Right lobe of liver (tissue), 6 donors: ENCODE measurements around the gene WFDC2. TPM values are rescaled to one million over a fixed set of nuclear protein-coding genes. Genes with fewer than 3 reads are reported as not detected.

Experiments
- ATAC-seq, 4 donors: fragments of 200-7000 bp; cut with Tn5 transposase; one replicate each; pipeline ENCODE4 v1.9.1; 2020; ENCODE audit warnings: mild to moderate bottlenecking in 4 of 4, moderate library complexity in 4 of 4
- DNase-seq, 3 donors: peaks; one replicate each; pipeline ENCODE4 v3.0.0-alpha.2; 2020
- H3K27ac ChIP-seq, 3 donors: fragments of 200-600 bp; one replicate each; pipeline ENCODE4 v1.8.0; 2022
- H3K27me3 ChIP-seq, 2 donors: fragments of 200-600 bp; one replicate each; pipeline ENCODE4 v1.8.0; 2022
- H3K36me3 ChIP-seq, 4 donors: fragments of 200-600 bp; sonication (generic) in 1 of 4; one replicate each; pipeline versions ENCODE4 v1.5.1 to v1.8.0; 2017 to 2022; ENCODE audit warnings: control low read depth in 1 of 4
- H3K4me1 ChIP-seq, 4 donors: fragments of 200-600 bp; sonication (generic) in 1 of 4; one replicate each; pipeline versions ENCODE4 v1.5.1 to v1.8.0; 2017 to 2022; ENCODE audit warnings: control low read depth in 1 of 4
- H3K4me3 ChIP-seq, 3 donors: fragments of 200-600 bp; one replicate each; pipeline ENCODE4 v1.8.0; 2022
- H3K9me3 ChIP-seq, 4 donors: fragments of 200-600 bp; sonication (generic) in 1 of 4; one replicate each; pipeline versions ENCODE4 v1.5.1 to v1.8.0; 2017 to 2022; ENCODE audit warnings: control low read depth in 1 of 4
- CTCF ChIP-seq, 4 donors: fragments of 200-600 bp in 3 of 4; fragments of 450-650 bp in 1 of 4; IDR thresholded peaks; one replicate each; pipeline versions ENCODE4 v1.5.1 to v1.8.0; 2016 to 2022; ENCODE audit warnings: antibody characterized with exemption in 4 of 4, mild to moderate bottlenecking in 2 of 4
- POLR2A ChIP-seq: fragments of 450-650 bp; IDR thresholded peaks from one replicate; pipeline ENCODE4 v1.6.1; 2017; ENCODE audit warnings: antibody characterized with exemption, mild to moderate bottlenecking
- WGBS: methylation state at CpG from one replicate; pipeline ENCODE4 v1.1.6; 2018; ENCODE audit warnings: low coverage, low lambda C conversion rate; ENCODE audit not compliant: insufficient coverage; ENCODE audit errors: missing lambda C conversion rate; 5-methylcytosine and 5-hydroxymethylcytosine counted together
- intact Hi-C, 2 donors: fragments of 100-400 bp; cut with DNase I; formaldehyde crosslinking; loops; one replicate each; pipeline versions ENCODE4 v1.11.2 to v1.14.1; 2022
- total RNA-seq, 6 experiments: library from RNA; depleted of rRNA in 2 of 6; stranded (reverse); fragments of >200 nt in 2 of 6; fragmentation: NEBNext Ultra II Directional in 3 of 6; extraction: Animal tissue kit (Norgen Biotek cat#: 25700) in 3 of 6; gene quantifications; one replicate each; pipeline versions ENCODE4 v1.1.0 to v1.2.4, GENCODE V29; 2016 to 2023
- donor health status: DM: no; HTN: yes; CAD: no.
- donor health status: DM: no; HTN: no; CAD: no.
- donor health status: DM: no; HTN: no; CAD: no.
- donor health status: DM: no; HTN: yes; CAD: no.
- donor health status: DM: no; HTN: yes; CAD: no.

WFDC2 gene
- total RNA-seq, 6 experiments from 2014 or later, result 0.77 to 2.8 (median 1.8) TPM; not detected in 1

GRCh38 chr20:45495501-45495941 is 26.0 kb downstream of the WFDC2 start:
- TF ChIP-seq CTCF (IDR thresholded peaks at IDR 0.05) (no peak), POLR2A (no peak)
- H3K36me3 ChIP-seq, result no peaks in the 10 kb centered on the region
- DNase-seq, result no peak
- intact Hi-C loops, result no loop called here
- H3K4me1 ChIP-seq, result no peaks in the 10 kb centered on the region
- no peaks in the 10 kb centered on the region for H3K27me3 ChIP-seq
- H3K27ac ChIP-seq, result no peak overlapping the region
- no peaks in the 10 kb centered on the region for H3K9me3 ChIP-seq
- ATAC-seq, result no peak
- no peak overlapping the region for H3K4me3 ChIP-seq
- 90% methylated on average over 1 of the region's 1 CpG for WGBS

DNA sequence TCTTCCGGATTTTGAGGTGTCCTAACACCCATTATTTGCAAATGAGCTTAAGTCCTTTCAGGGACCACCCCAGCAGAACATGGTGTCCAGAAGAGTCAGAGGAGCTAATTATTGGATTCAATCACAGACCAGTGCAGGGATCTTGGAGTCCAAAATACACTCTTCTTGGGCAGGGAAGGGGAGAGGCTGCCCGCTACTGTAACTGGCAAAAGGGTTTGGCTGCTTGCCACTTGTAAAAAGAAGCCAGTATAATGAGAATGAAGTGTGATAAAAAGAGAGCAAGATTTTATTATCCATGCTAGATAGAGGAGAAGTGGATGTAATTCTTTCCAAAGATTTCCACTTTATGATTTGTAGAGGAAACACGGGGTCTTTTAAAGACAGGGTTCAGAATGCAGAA is 26.6 kb downstream of the WFDC2 start:
- H3K9me3 ChIP-seq, result no peaks in the 10 kb centered on the region
- intact Hi-C loops, result no loop called here
- ATAC-seq, result no peak
- no peak overlapping the region for H3K27ac ChIP-seq
- no peak for DNase-seq
- no peaks in the 10 kb centered on the region for H3K27me3 ChIP-seq
- no peak for TF ChIP-seq POLR2A
- no peak for TF ChIP-seq CTCF (IDR thresholded peaks at IDR 0.05)
- no peaks in the 10 kb centered on the region for H3K36me3 ChIP-seq
- H3K4me1 ChIP-seq, result no peaks in the 10 kb centered on the region
- no peak overlapping the region for H3K4me3 ChIP-seq
- 63% methylated on average over 3 of the region's 3 CpGs for WGBS

DNA sequence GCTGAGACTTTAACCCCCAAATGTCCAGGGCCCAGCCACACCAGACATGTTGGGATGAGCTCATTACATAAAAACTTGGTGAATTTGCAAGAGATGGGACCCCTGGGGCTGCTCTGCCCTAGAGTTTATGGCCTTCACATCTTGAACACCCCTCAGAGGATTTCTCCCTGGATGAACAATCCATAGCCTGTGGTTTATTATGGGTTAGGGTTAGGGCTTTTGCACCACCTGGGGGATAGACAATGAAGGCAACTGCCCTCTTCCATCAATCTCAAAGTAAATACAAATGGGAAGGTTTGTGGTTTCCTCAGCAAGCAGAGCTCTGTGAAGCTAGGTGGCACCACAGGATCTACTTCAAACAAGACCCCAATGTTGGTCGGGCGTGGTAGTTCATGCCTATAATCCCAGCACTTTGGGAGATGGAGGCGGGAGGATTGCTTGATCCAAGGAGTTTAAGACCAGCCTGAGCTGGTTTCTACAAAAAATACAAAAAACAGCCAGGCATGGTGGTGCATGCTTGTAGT is 28.5 kb downstream of the WFDC2 start:
- no peaks in the 10 kb centered on the region for H3K9me3 ChIP-seq
- no peak overlapping the region for H3K27ac ChIP-seq
- intact Hi-C loops, result no loop called here
- H3K27me3 ChIP-seq, result no peaks in the 10 kb centered on the region
- 88% methylated on average over 3 of the region's 3 CpGs for WGBS
- no peaks in the 10 kb centered on the region for H3K36me3 ChIP-seq
- H3K4me3 ChIP-seq, result no peak overlapping the region
- TF ChIP-seq POLR2A (no peak), CTCF (IDR thresholded peaks at IDR 0.05) (no peak)
- no peak for DNase-seq
- H3K4me1 ChIP-seq, result no peaks in the 10 kb centered on the region
- ATAC-seq, result no peak

DNA sequence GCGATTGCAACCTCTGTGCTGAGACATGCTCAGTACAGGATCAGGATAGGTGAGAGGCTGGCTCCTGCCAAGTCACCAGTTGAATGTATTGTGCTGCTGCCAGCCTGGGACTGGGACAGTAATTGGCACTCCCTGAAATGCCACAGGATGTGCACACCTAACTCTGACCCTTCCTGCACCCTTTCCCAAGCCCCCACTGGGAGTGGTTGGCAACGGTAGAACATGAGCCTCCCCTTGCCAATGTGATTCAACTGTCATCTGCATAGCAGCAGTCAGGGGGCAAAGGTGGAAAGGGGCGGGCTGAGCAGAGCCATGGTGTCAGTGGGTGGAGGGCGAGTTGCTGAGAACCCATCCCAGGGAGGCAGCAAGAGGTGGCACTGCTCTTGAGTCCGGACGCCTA is 30.5 kb downstream of the WFDC2 start:
- intact Hi-C loops, result no loop called here
- no peak overlapping the region for H3K4me3 ChIP-seq
- ATAC-seq, result peak; percentile 18 to 92 (median 43)
- 62% methylated on average over 4 of the region's 6 CpGs for WGBS
- no peak overlapping the region for H3K27ac ChIP-seq
- TF ChIP-seq POLR2A (no peak), CTCF (IDR thresholded peaks at IDR 0.05) (no peak)
- H3K27me3 ChIP-seq, result peaks cover 0 to 4% of the 10 kb centered on the region in 2 donors
- DNase-seq, result peak in 2 of 3 donors; percentile 34 to 85
- H3K4me1 ChIP-seq, result no peaks in the 10 kb centered on the region
- H3K9me3 ChIP-seq, result no peaks in the 10 kb centered on the region
- H3K36me3 ChIP-seq, result no peaks in the 10 kb centered on the region

GRCh38 chr20:45501600-45501999 is 32.0 kb downstream of the WFDC2 start:
- Histone ChIP-seq H3K27ac (no peak overlapping the region), H3K9me3 (no peaks in the 10 kb centered on the region), H3K36me3 (no peaks in the 10 kb centered on the region), H3K4me1 (no peaks in the 10 kb centered on the region), H3K4me3 (no peak overlapping the region), H3K27me3 (peaks cover 0 to 4% of the 10 kb centered on the region in 2 donors)
- ATAC-seq (no peak), DNase-seq (no peak)
- intact Hi-C loops, result no loop called here
- no peak for TF ChIP-seq CTCF (IDR thresholded peaks at IDR 0.05)
- TF ChIP-seq POLR2A, result no peak
- 58% methylated on average over 1 of the region's 1 CpG for WGBS
